K562 treated with DMSO at 1 percent for 24 hours (cell line): Measurements from ENCODE around the gene ZNF19. TPM values are rescaled to one million over a fixed set of nuclear protein-coding genes. Genes with fewer than 3 reads are reported as not detected.

Experiments used
- total RNA-seq: library from RNA; unstranded; fragments of 300-600 nt; gene quantifications from 2 replicates; pipeline ENCODE4 v1.2.3, GENCODE V29; 2022; ENCODE audit warnings: low read depth; ENCODE audit not compliant: insufficient read depth

ZNF19 gene
- total RNA-seq = 0.67 and 0.81 TPM in 2 replicates

DNA sequence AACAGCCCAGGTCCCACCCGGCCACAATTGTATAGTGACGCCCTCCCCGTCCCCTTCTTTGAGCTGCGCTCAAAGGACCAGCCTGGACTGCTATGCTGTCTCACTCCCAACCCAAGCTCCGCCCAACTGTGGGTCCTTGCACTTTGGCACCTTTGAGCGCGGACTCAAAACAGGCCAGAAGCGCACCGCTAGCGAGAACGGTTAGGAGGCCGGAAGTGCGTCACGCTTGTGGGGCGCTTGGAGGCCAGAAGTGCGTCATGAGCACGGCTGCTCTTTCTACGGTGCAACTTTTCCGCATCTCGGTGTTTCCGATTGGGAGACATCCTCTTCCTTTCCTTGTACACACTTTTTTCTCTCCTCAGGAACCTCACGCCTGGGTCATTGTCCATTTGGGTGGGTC lies at the start of gene ZNF19:
TSS of gene ZNF19 (minus strand) at position 203 of the 400 bp plus-strand sequence. CDS start 7,210 bp downstream, outside the sequence.

GRCh38 chr16:71526111-71526631 lies 37.0 kb upstream of the ZNF19 start, which contains the start of gene CHST4:
Gene CHST4, plus strand, starts transcription at chr16:71526426. Its CDS starts 10,252 bp downstream, at chr16:71536678.

DNA sequence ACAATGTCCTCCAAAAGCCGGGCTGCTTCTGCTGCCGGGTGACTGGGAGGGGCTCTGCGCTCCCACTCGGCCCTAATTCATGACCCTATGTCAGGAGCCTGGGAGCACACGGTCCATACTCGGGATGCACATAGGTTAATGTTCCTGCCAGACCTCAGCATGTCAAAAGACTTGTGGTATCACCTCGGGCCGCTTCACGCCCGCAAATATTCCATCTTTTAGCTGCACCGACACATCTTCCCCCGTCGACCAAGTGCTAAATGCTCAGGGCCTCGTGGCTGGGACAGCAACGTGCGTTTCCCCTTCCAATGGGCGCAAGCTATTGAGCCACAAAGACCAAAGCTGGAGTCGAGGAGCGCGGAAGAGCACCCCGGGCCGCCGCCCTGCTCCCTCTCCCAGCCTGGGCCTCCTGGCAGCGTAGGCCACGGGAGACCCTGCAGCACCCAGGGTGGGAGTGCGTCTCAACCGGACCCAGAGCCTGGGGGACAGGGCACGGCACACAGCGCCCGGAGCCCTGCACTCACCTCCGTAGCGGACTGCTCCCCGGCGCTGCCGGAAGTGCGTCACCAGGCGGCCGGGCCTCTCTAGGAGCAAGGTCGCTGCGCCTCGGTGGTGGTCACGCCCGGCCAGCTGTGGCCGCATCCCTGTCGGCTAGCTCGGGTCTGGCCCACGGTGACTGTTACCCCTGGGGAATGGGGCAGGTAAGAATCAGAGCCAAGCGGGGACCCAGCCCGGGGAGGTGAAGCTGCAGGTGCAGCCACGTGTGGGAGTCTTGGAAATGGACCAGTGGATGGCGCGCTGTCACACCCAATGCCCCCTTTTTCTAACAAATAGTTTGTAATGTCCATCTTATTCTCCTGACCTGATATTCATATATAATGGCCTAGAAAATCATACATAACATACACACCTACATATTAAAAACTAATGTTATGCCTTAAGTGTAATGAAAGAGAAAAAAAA lies 27.2 kb downstream of the ZNF19 start, which contains the start of gene ZNF23:
TSS of gene ZNF23 (minus strand) at position 562 of the 963 bp plus-strand sequence. CDS start 5,451 bp downstream, outside the sequence.

DNA sequence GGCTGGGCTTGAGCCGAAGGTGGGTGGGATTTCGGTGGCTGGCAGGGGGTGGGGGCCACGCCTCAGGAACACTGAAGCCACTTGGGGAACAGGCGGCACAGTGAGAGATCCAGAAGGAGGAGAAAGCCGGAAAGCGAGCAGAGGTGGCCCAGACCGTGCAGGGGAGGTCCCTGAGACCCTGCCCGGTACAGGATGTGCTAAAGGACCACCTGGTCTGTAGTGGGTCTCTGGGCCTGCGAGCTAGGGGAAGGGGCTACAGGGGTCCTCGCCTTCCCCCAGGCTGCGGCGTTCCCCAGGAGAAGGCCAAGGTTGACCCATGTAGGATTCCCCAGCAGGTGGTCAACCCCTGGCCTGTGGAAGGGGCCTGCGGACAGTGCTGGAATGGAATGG lies 47.1 kb downstream of the ZNF19 start, which contains the start of gene TLE7:
TSS of gene TLE7 (minus strand) at position 4 of the 390 bp plus-strand sequence. CDS start 8,730 bp downstream, outside the sequence.

Other genes with a start within 250 kb of the ZNF19 start
- 11.8 and 16.2 TPM in 2 replicates for gene CMTR2, start 199.9 kb downstream of the ZNF19 start, total RNA-seq
- not detected in 2 replicates for gene CALB2, start 130.6 kb downstream of the ZNF19 start, total RNA-seq
- gene TLE7, start 47.3 kb downstream of the ZNF19 start, total RNA-seq = not detected in 2 replicates
- gene ZNF23, start 27.1 kb downstream of the ZNF19 start, total RNA-seq = 3.2 and 4.7 TPM in 2 replicates
- not detected in 2 replicates for gene CHST4, start 37.1 kb upstream of the ZNF19 start, total RNA-seq
- gene TAT, start 87.8 kb upstream of the ZNF19 start, total RNA-seq = not detected in 2 replicates
- not detected in 2 replicates for gene MARVELD3, start 136.9 kb upstream of the ZNF19 start, total RNA-seq
- 2.4 and 3.0 TPM in 2 replicates for gene PHLPP2, start 235.4 kb upstream of the ZNF19 start, total RNA-seq